Measurements from ENCODE around the gene IRAK3.

IRAK3 gene

DNA sequence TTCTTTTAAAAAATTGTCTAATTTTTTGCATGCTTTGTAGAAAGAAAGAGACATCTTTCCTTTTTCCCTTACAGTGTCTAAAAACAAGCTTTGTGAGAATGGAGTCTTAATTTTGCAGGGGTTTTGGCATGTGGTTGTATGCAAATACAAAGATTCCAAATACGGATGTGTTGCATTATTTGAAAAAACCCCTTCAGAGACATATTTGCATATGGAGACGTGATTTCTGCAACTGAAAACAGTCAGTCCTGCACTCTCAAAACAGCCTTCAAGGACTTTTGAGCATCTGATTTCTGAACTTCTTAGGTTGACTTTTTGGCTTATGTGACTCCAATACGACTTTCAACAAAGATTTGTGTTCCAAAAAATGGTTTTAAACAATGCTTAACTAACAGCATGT lies 7.8 kb downstream of the IRAK3 start:
- Histone ChIP-seq H3K27me3 (ENCODE audit: insufficient read depth, low read depth) (no peaks in the 10 kb centered on the region), H3K4me3 (IDR thresholded peaks at IDR 0.05; ENCODE audit: insufficient read depth, low read depth, low read length) (no peak overlapping the region), H3K4me2 (no peak overlapping the region), H3K79me2 (ENCODE audit: insufficient read depth, low read depth) (no peaks in the 10 kb centered on the region), H2AFZ (ENCODE audit: low read depth) (no peak overlapping the region), H3K9ac (no peak overlapping the region), H3K4me1 (ENCODE audit: low read depth, poor library complexity, severe bottlenecking) (peaks cover 15% of the 10 kb centered on the region), H4K20me1 (ENCODE audit: insufficient read depth) (no peaks in the 10 kb centered on the region), H3K27ac (no peak overlapping the region), H3K36me3 (ENCODE audit: insufficient read depth) (no peaks in the 10 kb centered on the region)
- TF ChIP-seq, protein P1, sequence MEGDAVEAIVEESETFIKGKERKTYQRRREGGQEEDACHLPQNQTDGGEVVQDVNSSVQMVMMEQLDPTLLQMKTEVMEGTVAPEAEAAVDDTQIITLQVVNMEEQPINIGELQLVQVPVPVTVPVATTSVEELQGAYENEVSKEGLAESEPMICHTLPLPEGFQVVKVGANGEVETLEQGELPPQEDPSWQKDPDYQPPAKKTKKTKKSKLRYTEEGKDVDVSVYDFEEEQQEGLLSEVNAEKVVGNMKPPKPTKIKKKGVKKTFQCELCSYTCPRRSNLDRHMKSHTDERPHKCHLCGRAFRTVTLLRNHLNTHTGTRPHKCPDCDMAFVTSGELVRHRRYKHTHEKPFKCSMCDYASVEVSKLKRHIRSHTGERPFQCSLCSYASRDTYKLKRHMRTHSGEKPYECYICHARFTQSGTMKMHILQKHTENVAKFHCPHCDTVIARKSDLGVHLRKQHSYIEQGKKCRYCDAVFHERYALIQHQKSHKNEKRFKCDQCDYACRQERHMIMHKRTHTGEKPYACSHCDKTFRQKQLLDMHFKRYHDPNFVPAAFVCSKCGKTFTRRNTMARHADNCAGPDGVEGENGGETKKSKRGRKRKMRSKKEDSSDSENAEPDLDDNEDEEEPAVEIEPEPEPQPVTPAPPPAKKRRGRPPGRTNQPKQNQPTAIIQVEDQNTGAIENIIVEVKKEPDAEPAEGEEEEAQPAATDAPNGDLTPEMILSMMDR (conservative IDR thresholded peaks at IDR 0.05; ENCODE audit: low read depth, low read length), result no peak

DNA sequence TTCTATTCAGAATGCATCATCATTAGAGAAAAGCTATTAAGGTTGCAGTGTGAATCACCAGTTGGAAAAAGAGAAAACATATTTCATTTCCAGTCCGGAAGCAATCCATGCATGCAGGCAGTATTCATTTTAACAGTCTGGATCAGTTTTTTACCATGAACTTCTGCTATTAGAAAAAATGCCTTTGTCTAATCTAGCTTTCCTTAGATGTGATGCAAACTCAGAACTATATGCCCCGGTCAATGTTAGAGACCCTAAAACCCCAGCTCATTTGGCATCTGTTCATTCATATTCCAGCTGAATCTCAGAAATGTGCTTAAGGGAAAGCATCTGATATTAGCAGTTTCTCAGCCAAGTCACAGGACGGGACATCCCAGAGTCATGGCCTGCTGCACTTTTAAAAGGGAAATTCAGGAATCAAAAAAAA lies 8.5 kb downstream of the IRAK3 start:
- no peak overlapping the region for H2AFZ ChIP-seq (ENCODE audit: low read depth)
- peaks cover 15% of the 10 kb centered on the region for H3K4me1 ChIP-seq (ENCODE audit: low read depth, poor library complexity, severe bottlenecking)
- no peaks in the 10 kb centered on the region for H3K79me2 ChIP-seq (ENCODE audit: insufficient read depth, low read depth)
- H3K36me3 ChIP-seq (ENCODE audit: insufficient read depth), result no peaks in the 10 kb centered on the region
- no peak overlapping the region for H3K27ac ChIP-seq
- H3K4me3 ChIP-seq (IDR thresholded peaks at IDR 0.05; ENCODE audit: insufficient read depth, low read depth, low read length), result no peak overlapping the region
- no peaks in the 10 kb centered on the region for H3K27me3 ChIP-seq (ENCODE audit: insufficient read depth, low read depth)
- no peak overlapping the region for H3K4me2 ChIP-seq
- H4K20me1 ChIP-seq (ENCODE audit: insufficient read depth), result no peaks in the 10 kb centered on the region
- TF ChIP-seq, protein P1 (conservative IDR thresholded peaks at IDR 0.05; ENCODE audit: low read depth, low read length), result no peak
- H3K9ac ChIP-seq, result no peak overlapping the region

DNA sequence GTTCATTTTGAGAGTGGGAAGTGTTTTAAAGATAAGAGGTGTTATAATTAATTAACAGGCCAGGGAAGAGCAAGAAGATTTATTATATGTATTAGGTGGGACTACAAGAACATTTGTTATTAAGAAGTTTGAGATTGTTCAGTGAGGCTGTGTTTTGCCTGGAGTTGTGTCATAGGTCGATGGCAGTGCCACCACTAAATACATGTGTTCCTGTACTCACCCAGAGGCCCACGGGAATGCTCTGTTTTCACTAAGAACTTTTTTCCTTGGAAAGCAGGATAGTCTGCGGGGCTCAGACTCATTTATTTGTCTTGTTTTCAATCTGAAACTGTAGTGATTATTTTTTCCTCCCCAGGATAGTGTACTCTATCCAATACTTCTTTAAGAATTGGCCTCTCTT lies 10.1 kb downstream of the IRAK3 start:
- Histone ChIP-seq H3K27ac (no peak overlapping the region), H4K20me1 (ENCODE audit: insufficient read depth) (no peaks in the 10 kb centered on the region), H2AFZ (ENCODE audit: low read depth) (no peak overlapping the region), H3K79me2 (ENCODE audit: insufficient read depth, low read depth) (no peaks in the 10 kb centered on the region), H3K36me3 (ENCODE audit: insufficient read depth) (no peaks in the 10 kb centered on the region), H3K4me3 (IDR thresholded peaks at IDR 0.05; ENCODE audit: insufficient read depth, low read depth, low read length) (no peak overlapping the region), H3K4me2 (no peak overlapping the region), H3K4me1 (ENCODE audit: low read depth, poor library complexity, severe bottlenecking) (peaks cover 26% of the 10 kb centered on the region), H3K27me3 (ENCODE audit: insufficient read depth, low read depth) (no peaks in the 10 kb centered on the region), H3K9ac (no peak overlapping the region)
- TF ChIP-seq, protein P1 (conservative IDR thresholded peaks at IDR 0.05; ENCODE audit: low read depth, low read length), result no peak

DNA sequence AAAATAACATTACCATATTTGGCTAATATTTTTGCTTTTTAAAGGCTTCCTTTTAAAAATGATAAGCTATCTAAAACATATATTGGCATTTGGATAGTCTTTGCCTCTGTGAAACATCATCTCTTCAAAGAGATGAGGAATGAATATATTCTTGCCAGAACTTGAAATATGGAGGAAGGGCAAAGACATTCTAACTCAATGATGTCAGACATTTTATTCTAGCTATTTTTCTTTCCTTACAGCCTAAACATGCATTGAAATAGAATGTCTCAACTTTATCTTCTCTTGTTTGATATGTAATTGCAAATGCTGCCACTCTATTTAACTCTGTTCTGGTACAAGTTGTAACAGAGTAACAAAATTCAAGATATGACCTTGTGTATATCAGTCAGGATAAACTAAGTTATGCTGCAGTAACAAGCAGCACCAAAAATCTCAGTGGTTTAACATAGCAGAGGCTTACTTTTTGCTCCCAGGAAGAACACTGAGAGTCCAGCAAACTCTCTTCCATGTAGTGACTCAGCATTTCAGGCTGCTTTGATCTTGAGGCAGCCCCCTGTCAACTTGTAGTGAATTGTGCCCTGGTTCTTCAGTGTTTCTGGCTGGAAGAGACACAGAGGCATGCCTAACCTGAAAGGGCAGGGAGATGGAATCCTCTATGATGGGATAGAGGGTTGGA lies 11.0 kb downstream of the IRAK3 start:
- H3K4me2 ChIP-seq, result no peak overlapping the region
- TF ChIP-seq, protein P1 (conservative IDR thresholded peaks at IDR 0.05; ENCODE audit: low read depth, low read length), result no peak

More for the DNA sequence above, 11.0 kb downstream of the IRAK3 start:
- Histone ChIP-seq H3K36me3 (ENCODE audit: insufficient read depth) (no peaks in the 10 kb centered on the region), H3K4me1 (ENCODE audit: low read depth, poor library complexity, severe bottlenecking) (peaks cover 34% of the 10 kb centered on the region), H3K4me3 (IDR thresholded peaks at IDR 0.05; ENCODE audit: insufficient read depth, low read depth, low read length) (no peak overlapping the region), H3K79me2 (ENCODE audit: insufficient read depth, low read depth) (no peaks in the 10 kb centered on the region), H3K9ac (no peak overlapping the region), H4K20me1 (ENCODE audit: insufficient read depth) (no peaks in the 10 kb centered on the region), H2AFZ (ENCODE audit: low read depth) (no peak overlapping the region), H3K27me3 (ENCODE audit: insufficient read depth, low read depth) (no peaks in the 10 kb centered on the region), H3K27ac (no peak overlapping the region)

All from KMS-11 (cell line).